Measurements from ENCODE around the gene AGK.

AGK gene

GRCh38 chr7:141559961-141560360, 8.8 kb downstream of the AGK start:
- Histone ChIP-seq H3K27ac (replicated peaks) (no peak overlapping the region), H3K27me3 (ENCODE audit: insufficient read depth, poor library complexity, severe bottlenecking) (no peaks in the 10 kb centered on the region), H3K4me3 (replicated peaks; ENCODE audit: insufficient read depth, low read length) (no peak overlapping the region)
- no peak for TF ChIP-seq REST (IDR thresholded peaks at IDR 0.05; ENCODE audit: insufficient replicate concordance, low read depth)
- TF ChIP-seq GABPA (IDR thresholded peaks at IDR 0.05; ENCODE audit: low read depth), result no peak
- TF ChIP-seq CTCF (IDR thresholded peaks at IDR 0.05; ENCODE audit: insufficient read depth, low read length), result no peak
- no peak for TF ChIP-seq POLR2AphosphoS5 (IDR thresholded peaks at IDR 0.05; ENCODE audit: low read depth)
- no peak for TF ChIP-seq SPI1 (IDR thresholded peaks at IDR 0.05; ENCODE audit: borderline replicate concordance, low read depth)
- no peak for DNase-seq (ENCODE audit: low read depth in 1 of 2, low spot score in 1 of 2)

GRCh38 chr7:141562036-141562435, 10.8 kb downstream of the AGK start:
- no peak for TF ChIP-seq SPI1 (IDR thresholded peaks at IDR 0.05; ENCODE audit: borderline replicate concordance, low read depth)
- no peak for TF ChIP-seq POLR2AphosphoS5 (IDR thresholded peaks at IDR 0.05; ENCODE audit: low read depth)
- TF ChIP-seq REST (IDR thresholded peaks at IDR 0.05; ENCODE audit: insufficient replicate concordance, low read depth), result no peak
- no peak for TF ChIP-seq GABPA (IDR thresholded peaks at IDR 0.05; ENCODE audit: low read depth)
- no peak for DNase-seq (ENCODE audit: low read depth in 1 of 2, low spot score in 1 of 2)
- H3K4me3 ChIP-seq (replicated peaks; ENCODE audit: insufficient read depth, low read length), result no peak overlapping the region
- no peaks in the 10 kb centered on the region for H3K27me3 ChIP-seq (ENCODE audit: insufficient read depth, poor library complexity, severe bottlenecking)
- no peak overlapping the region for H3K27ac ChIP-seq (replicated peaks)

GRCh38 chr7:141562543-141562942, 11.3 kb downstream of the AGK start:
- no peak for TF ChIP-seq CTCF (IDR thresholded peaks at IDR 0.05; ENCODE audit: insufficient read depth, low read length)
- no peak for TF ChIP-seq POLR2AphosphoS5 (IDR thresholded peaks at IDR 0.05; ENCODE audit: low read depth)
- no peak for TF ChIP-seq REST (IDR thresholded peaks at IDR 0.05; ENCODE audit: insufficient replicate concordance, low read depth)
- TF ChIP-seq GABPA (IDR thresholded peaks at IDR 0.05; ENCODE audit: low read depth), result no peak
- TF ChIP-seq SPI1 (IDR thresholded peaks at IDR 0.05; ENCODE audit: borderline replicate concordance, low read depth), result no peak
- Histone ChIP-seq H3K27me3 (ENCODE audit: insufficient read depth, poor library complexity, severe bottlenecking) (no peaks in the 10 kb centered on the region), H3K27ac (replicated peaks) (no peak overlapping the region), H3K4me3 (replicated peaks; ENCODE audit: insufficient read depth, low read length) (no peak overlapping the region)
- DNase-seq (ENCODE audit: low read depth in 1 of 2, low spot score in 1 of 2), result no peak

Data from HL-60 (cell line).